Astrocyte (in vitro differentiated cells and primary cell): ENCODE measurements around the gene GABRE. TPM values are rescaled to one million over a fixed set of nuclear protein-coding genes. Genes with fewer than 3 reads are reported as not detected.

Experiments used
- DNase-seq: peaks from one replicate; pipeline ENCODE4 v3.0.0-alpha.2; 2010; ENCODE audit warnings: low read depth
- FAIRE-seq: peaks from 2 replicates; lab custom pipeline; 2011; peaks lifted over from hg19 to GRCh38; lab: Jason Lieb, UNC
- H2AFZ ChIP-seq: 2 replicates; pipeline ENCODE4 v1.6.0; 2012; ENCODE audit warnings: low read depth, low read length, inconsistent platforms
- H3K27ac ChIP-seq: 2 replicates; pipeline ENCODE4 v1.5.1; 2011; ENCODE audit warnings: low read depth, low read length, inconsistent platforms
- H3K27me3 ChIP-seq: 2 replicates; pipeline ENCODE4 v1.6.0; 2011; ENCODE audit warnings: low read length, inconsistent platforms; ENCODE audit not compliant: insufficient read depth
- H3K36me3 ChIP-seq: 2 replicates; pipeline ENCODE4 v1.5.1; 2011; ENCODE audit warnings: low read length, inconsistent platforms; ENCODE audit not compliant: insufficient read depth
- H3K4me1 ChIP-seq: 2 replicates; pipeline ENCODE4 v1.5.1; 2011; ENCODE audit warnings: low read length, inconsistent platforms; ENCODE audit not compliant: insufficient read depth
- H3K4me2 ChIP-seq: 2 replicates; pipeline ENCODE4 v1.6.0; 2012; ENCODE audit warnings: low read length, inconsistent platforms
- H3K4me3 ChIP-seq: 2 replicates; pipeline ENCODE4 v1.5.1; 2011; ENCODE audit warnings: low read depth, mild to moderate bottlenecking, low read length, inconsistent platforms; ENCODE audit not compliant: insufficient read depth
- H3K79me2 ChIP-seq: 2 replicates; pipeline ENCODE4 v1.6.0; 2012; ENCODE audit warnings: mild to moderate bottlenecking, low read length, inconsistent platforms; ENCODE audit not compliant: insufficient read depth
- H3K9ac ChIP-seq: 2 replicates; pipeline ENCODE4 v1.6.0; 2012; ENCODE audit warnings: mild to moderate bottlenecking, low read length, inconsistent platforms
- H3K9me3 ChIP-seq: 2 replicates; pipeline ENCODE4 v1.5.1; 2012; ENCODE audit warnings: low read depth, mild to moderate bottlenecking, low read length, inconsistent platforms; ENCODE audit not compliant: insufficient read depth
- H4K20me1 ChIP-seq: 2 replicates; pipeline ENCODE4 v1.6.0; 2012; ENCODE audit warnings: low read length, inconsistent platforms; ENCODE audit not compliant: insufficient read depth
- H3K27ac Mint-ChIP-seq: one replicate; pipeline ENCODE4 v1.8.0; 2021; ENCODE audit warnings: mild to moderate bottlenecking, mixed read lengths; ENCODE audit not compliant: unreplicated experiment
- H3K27me3 Mint-ChIP-seq: one replicate; pipeline ENCODE4 v1.8.0; 2021; ENCODE audit warnings: low read depth, mixed read lengths; ENCODE audit not compliant: unreplicated experiment
- H3K36me3 Mint-ChIP-seq: one replicate; pipeline ENCODE4 v1.8.0; 2021; ENCODE audit warnings: low read depth, mixed read lengths; ENCODE audit not compliant: unreplicated experiment
- H3K4me1 Mint-ChIP-seq: one replicate; pipeline ENCODE4 v1.8.0; 2021; ENCODE audit warnings: low read depth, mixed read lengths; ENCODE audit not compliant: unreplicated experiment
- H3K4me3 Mint-ChIP-seq: one replicate; pipeline ENCODE4 v1.8.0; 2021; ENCODE audit warnings: mild to moderate bottlenecking, moderate library complexity, mixed read lengths; ENCODE audit not compliant: unreplicated experiment
- H3K9me3 Mint-ChIP-seq: one replicate; pipeline ENCODE4 v1.8.0; 2021; ENCODE audit warnings: mild to moderate bottlenecking, mixed read lengths; ENCODE audit not compliant: unreplicated experiment
- CTCF ChIP-seq: IDR thresholded peaks from 2 replicates; pipeline ENCODE4 v1.5.1; 2011; ENCODE audit warnings: low read depth, mild to moderate bottlenecking, inconsistent platforms, low read length, moderate library complexity; ENCODE audit not compliant: insufficient read depth
- EZH2 ChIP-seq: IDR thresholded peaks from 2 replicates; pipeline ENCODE4 v1.6.1; 2012; ENCODE audit warnings: mild to moderate bottlenecking, low read length, inconsistent platforms; ENCODE audit not compliant: insufficient read depth
- total RNA-seq: library from RNA; stranded (reverse); gene quantifications from 2 replicates; pipeline ENCODE4 v1.2.1, GENCODE V29; 2021

Gene GABRE
- total RNA-seq, 1 donor from 2014 or later = 1.8 TPM

- Histone ChIP-seq H3K9ac (no peak overlapping the region), H3K4me1 (no peaks in the 10 kb centered on the region), H3K9me3 (no peaks in the 10 kb centered on the region), H2AFZ (no peak overlapping the region), H3K4me3 (no peak overlapping the region), H3K27me3 (no peaks in the 10 kb centered on the region), H3K36me3 (no peaks in the 10 kb centered on the region), H3K4me2 (no peak overlapping the region), H3K27ac (no peak overlapping the region), H4K20me1 (no peaks in the 10 kb centered on the region), H3K79me2 (no peaks in the 10 kb centered on the region)
- Mint-ChIP-seq H3K36me3 (no peaks in the 10 kb centered on the region), H3K27me3 (no peaks in the 10 kb centered on the region), H3K4me1 (no peaks in the 10 kb centered on the region), H3K4me3 (no peak overlapping the region), H3K27ac (no peak overlapping the region), H3K9me3 (no peaks in the 10 kb centered on the region)
- no peak for DNase-seq
- no peak for FAIRE-seq
- TF ChIP-seq EZH2 = no peak
- TF ChIP-seq CTCF = no peak
These were observed 45.4 kb downstream of the GABRE start for GRCh38 chrX:151929126-151929525.

- H3K27me3 Mint-ChIP-seq = no peaks in the 10 kb centered on the region
- H3K27ac Mint-ChIP-seq = no peak overlapping the region
- Histone ChIP-seq H3K4me2 (no peak overlapping the region), H3K27ac (no peak overlapping the region), H3K4me3 (no peak overlapping the region), H2AFZ (no peak overlapping the region), H3K36me3 (no peaks in the 10 kb centered on the region), H3K9me3 (no peaks in the 10 kb centered on the region), H3K79me2 (no peaks in the 10 kb centered on the region), H3K27me3 (no peaks in the 10 kb centered on the region), H4K20me1 (no peaks in the 10 kb centered on the region), H3K9ac (no peak overlapping the region), H3K4me1 (no peaks in the 10 kb centered on the region)
- no peak for DNase-seq
- FAIRE-seq = peak; percentile 72
- no peaks in the 10 kb centered on the region for H3K9me3 Mint-ChIP-seq
- no peaks in the 10 kb centered on the region for H3K36me3 Mint-ChIP-seq
- TF ChIP-seq EZH2 (no peak), CTCF (no peak)
- H3K4me3 Mint-ChIP-seq = no peak overlapping the region
- H3K4me1 Mint-ChIP-seq = no peaks in the 10 kb centered on the region
These were observed 50.8 kb downstream of the GABRE start for GRCh38 chrX:151923648-151924047.

- FAIRE-seq = no peak
- H3K27me3 Mint-ChIP-seq = no peaks in the 10 kb centered on the region
- no peak for TF ChIP-seq EZH2
- TF ChIP-seq CTCF = no peak
- no peak overlapping the region for H3K4me2 ChIP-seq
- H3K27me3 ChIP-seq = no peaks in the 10 kb centered on the region
- no peaks in the 10 kb centered on the region for H3K4me1 ChIP-seq
- H3K9me3 ChIP-seq = no peaks in the 10 kb centered on the region
- H3K27ac ChIP-seq = no peak overlapping the region
- H3K4me1 Mint-ChIP-seq = no peaks in the 10 kb centered on the region
- H4K20me1 ChIP-seq = no peaks in the 10 kb centered on the region
- H3K4me3 ChIP-seq = no peak overlapping the region
- no peaks in the 10 kb centered on the region for H3K36me3 ChIP-seq
- H3K4me3 Mint-ChIP-seq = no peak overlapping the region
- no peak for DNase-seq
- H3K79me2 ChIP-seq = no peaks in the 10 kb centered on the region
- no peaks in the 10 kb centered on the region for H3K36me3 Mint-ChIP-seq
- no peak overlapping the region for H2AFZ ChIP-seq
- H3K9ac ChIP-seq = no peak overlapping the region
- H3K9me3 Mint-ChIP-seq = no peaks in the 10 kb centered on the region
- H3K27ac Mint-ChIP-seq = no peak overlapping the region
These were observed 51.8 kb downstream of the GABRE start for GRCh38 chrX:151922692-151923091.
